Stimulated activated CD8-positive, alpha-beta memory T cell treated with anti-CD3 and anti-CD28 coated beads, Interleukin-2, amount 100 ng/mL, for 1 hour (primary cell): Measurements from ENCODE around the gene GRK2.
A peak's percentile ranks its signal among the peaks of the same experiment; 100 is the strongest.

Source experiments
- DNase-seq, 2 donors: peaks; one replicate each; pipeline ENCODE4 v3.0.0-alpha.2; 2020; ENCODE audit warnings: low read depth in 2 of 2

GRK2 gene

DNA sequence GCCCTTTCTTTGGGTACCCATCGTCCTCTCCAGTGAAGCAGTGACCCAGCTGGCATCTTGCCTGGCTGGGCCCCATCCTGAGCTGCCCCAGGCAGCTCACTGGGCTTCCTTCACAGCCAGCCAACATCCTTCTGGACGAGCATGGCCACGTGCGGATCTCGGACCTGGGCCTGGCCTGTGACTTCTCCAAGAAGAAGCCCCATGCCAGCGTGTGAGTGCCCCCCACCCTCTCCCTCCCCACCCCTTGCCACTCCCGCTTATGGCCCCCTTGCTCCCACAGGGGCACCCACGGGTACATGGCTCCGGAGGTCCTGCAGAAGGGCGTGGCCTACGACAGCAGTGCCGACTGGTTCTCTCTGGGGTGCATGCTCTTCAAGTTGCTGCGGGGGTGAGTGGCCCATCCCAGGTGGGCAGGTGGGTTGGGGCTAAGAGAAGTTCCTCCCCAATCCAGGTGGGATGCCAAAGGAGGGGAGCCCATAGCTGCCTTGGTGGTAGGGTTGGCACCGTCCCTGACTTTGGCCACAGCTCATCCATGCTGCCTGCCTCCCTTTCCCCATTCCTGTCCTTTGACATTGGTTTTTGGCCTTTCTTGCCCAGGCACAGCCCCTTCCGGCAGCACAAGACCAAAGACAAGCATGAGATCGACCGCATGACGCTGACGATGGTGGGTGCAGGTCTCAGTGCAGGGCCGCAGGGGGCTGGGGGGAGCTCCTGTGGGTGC is 16.0 kb downstream of the GRK2 start:
- DNase-seq: no peak

DNA sequence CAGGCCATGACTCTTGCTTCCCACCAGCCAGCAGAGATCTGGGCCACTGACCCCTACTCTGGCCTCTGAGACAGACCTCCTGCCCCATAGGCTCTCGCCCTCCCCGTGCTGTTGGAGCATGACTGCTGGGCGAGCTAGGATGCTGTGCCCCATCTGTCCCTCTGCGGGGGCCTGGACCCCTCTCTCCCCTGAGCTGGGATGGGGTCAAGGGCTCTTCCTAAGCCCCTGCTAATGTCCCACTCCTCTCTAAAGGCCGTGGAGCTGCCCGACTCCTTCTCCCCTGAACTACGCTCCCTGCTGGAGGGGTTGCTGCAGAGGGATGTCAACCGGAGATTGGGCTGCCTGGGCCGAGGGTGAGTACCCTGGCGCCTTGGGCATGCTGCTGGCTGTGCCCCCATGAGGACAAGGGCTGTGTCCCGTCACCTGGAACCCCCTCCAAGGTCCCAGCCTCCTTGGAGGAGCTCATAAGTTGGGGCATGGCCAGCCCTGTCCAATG is 16.7 kb downstream of the GRK2 start:
- no peak for DNase-seq

GRCh38 chr11:67283481-67283963 is 17.2 kb downstream of the GRK2 start:
- DNase-seq: no peak

DNA sequence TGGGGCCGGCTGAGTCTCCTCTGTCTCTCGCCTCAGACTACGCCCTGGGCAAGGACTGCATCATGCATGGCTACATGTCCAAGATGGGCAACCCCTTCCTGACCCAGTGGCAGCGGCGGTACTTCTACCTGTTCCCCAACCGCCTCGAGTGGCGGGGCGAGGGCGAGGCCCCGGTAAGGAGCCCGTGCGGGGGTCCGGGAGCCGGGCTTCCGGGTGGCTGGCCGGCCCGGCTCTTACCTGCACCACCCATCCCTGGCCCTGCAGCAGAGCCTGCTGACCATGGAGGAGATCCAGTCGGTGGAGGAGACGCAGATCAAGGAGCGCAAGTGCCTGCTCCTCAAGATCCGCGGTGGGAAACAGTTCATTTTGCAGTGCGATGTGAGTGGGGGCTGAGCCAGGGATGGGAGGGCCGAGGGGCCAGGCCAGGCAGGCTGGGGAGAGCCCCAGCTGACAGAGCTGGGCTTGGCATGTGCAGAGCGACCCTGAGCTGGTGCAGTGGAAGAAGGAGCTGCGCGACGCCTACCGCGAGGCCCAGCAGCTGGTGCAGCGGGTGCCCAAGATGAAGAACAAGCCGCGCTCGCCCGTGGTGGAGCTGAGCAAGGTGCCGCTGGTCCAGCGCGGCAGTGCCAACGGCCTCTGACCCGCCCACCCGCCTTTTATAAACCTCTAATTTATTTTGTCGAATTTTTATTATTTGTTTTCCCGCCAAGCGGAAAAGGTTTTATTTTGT is 18.7 kb downstream of the GRK2 start:
- no peak for DNase-seq

DNA sequence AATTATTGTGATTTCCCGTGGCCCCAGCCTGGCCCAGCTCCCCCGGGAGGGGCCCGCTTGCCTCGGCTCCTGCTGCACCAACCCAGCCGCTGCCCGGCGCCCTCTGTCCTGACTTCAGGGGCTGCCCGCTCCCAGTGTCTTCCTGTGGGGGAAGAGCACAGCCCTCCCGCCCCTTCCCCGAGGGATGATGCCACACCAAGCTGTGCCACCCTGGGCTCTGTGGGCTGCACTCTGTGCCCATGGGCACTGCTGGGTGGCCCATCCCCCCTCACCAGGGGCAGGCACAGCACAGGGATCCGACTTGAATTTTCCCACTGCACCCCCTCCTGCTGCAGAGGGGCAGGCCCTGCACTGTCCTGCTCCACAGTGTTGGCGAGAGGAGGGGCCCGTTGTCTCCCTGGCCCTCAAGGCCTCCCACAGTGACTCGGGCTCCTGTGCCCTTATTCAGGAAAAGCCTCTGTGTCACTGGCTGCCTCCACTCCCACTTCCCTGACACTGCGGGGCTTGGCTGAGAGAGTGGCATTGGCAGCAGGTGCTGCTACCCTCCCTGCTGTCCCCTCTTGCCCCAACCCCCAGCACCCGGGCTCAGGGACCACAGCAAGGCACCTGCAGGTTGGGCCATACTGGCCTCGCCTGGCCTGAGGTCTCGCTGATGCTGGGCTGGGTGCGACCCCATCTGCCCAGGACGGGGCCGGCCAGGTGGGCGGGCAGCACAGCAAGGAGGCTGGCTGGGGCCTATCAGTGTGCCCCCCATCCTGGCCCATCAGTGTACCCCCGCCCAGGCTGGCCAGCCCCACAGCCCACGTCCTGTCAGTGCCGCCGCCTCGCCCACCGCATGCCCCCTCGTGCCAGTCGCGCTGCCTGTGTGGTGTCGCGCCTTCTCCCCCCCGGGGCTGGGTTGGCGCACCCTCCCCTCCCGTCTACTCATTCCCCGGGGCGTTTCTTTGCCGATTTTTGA is 19.5 kb downstream of the GRK2 start:
- DNase-seq: no peak

- no peak for DNase-seq
Measured at GRCh38 chr11:67286621-67287333, 20.5 kb downstream of the GRK2 start.

DNA sequence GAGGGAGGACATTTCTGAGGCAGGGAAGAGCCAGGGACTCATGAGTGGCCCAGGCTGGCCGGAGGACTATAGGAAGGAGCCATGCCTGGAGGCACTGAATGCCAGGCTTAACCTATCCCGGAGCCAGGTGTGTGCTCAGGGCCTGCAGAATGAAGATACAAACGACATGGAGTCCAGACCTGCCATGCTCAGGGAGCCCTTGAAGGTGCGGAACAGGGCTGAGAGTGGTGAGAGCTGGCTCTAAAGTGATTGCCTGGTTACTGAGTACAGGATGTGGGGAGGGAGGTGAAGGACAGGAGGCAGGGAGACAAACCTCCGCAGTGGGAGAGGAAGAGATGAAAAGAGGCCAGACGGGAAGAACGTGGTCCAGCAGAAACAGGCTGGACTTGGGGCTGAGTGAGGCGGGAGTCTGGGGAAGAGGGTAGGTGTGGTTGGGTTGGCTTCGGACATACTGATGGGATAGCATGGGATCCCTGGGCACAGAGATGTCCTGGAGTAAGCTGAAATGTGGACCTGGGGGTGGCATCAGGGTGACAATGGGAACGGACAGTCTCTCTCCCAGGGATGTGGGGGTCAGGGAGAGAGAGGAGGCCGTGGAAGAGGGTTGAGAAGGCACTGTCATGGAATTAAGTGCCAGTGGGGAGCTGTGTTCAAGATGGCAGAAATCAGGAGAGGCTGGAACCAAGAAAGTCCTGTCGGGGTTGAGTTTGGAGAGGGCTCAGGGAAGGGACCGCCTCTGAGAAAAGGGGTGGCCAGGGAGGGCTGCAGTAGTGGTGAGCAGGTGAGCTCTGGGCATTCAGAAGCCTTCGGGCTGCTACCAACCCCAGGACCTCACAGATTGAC is 21.3 kb downstream of the GRK2 start:
- DNase-seq: no peak

GRCh38 chr11:67288198-67288451 is 21.9 kb downstream of the GRK2 start:
- DNase-seq: no peak

DNA sequence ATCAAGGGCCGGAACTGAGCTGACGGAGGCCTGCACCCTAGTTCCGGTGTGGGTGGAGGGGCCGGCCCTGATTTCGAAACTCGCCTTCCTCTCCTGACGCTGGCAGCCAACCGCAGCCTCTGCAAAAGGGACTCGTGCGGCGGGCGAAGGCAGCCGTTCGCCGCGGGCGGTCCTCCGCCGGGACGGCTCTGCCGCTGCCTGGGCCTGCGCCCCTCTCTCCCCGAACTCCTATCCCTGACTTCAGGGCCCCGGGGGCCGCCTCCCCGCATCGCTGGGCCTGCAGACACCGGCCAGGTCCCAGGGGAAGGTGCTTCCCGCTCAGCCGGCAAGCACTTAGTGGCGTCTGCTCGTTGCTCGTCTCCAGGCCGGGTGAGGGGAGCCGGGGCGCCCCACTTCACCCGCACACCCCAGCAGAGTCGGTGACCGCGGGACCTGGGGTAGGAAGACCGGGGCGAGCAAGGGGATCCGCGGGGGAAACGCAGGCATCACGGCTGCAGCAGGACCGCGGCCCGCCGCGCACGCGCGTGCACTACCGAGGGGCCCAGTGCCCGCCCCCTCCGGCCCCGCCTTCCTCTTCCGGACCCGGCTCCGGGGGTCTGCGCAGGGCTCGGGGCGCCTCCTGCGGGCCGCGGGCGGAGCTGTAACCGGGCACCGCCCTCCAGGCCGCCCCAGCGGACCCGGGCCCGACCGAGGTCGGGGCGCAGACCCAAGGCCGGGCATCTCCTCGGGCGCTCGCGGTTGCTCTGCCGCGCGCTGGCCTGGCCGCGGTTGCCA is 22.4 kb downstream of the GRK2 start:
- peak; percentile 75 to 82 for DNase-seq

DNA sequence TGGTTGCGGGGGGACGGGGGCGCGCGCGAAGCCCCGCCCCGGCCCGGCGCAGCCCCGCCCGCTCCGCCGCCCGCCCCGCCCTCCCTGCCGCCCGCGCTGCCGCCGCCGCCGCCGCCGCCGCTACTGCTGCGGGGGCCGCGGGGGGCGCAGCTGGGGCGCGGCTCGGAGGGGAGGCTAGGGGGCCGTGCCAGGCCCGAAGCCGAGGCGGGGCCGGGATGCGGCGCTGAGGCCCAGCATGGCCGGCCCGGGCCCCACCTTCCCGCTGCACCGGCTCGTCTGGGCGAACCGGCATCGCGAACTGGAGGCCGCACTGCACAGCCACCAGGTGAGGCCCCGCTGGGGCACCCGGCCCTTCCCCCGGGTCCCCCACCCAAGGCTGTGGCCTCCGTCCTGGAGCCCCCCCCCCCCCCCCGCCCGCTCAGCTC is 23.0 kb downstream of the GRK2 start, which contains the start of gene ANKRD13D:
Gene ANKRD13D (plus strand): TSS at position 78 of the 425 bp plus-strand sequence. CDS start 158 bp downstream, at position 236.
- DNase-seq: no peak

DNA sequence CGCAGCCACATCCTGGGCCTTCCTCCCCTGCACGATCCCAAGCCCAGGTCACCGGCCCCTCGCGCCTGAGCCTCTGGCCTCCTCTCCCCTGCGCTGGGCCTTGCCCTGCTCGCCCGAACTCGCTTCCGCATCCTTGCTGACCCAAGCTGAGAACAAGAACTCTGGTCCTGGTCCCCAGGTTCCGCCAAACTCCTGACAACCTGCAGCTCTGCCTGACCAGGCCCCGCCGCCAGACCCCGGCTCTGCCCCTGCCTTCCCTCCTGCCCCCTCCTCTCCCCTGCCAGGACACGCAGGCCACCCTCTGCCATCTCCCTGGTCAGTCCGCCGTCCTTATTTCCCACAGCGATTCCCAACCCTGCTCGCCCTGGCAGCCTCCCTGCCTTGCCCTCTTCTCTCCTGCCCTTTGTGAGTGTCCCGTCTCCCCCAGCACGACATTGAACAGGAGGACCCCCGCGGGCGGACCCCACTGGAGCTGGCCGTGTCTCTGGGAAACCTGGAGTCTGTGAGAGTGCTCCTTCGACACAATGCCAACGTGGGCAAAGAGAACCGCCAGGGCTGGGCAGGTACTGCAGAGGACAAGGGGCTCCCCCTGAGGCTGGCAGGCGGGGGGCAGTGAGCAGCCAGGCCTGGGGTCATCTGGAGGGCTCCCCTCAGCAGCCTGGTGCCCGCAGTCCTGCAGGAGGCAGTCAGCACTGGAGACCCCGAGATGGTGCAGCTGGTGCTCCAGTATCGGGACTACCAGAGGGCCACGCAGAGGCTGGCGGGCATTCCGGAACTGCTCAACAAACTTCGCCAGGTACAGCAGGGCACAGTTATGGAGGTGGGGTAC is 23.6 kb downstream of the GRK2 start:
- no peak for DNase-seq

DNA sequence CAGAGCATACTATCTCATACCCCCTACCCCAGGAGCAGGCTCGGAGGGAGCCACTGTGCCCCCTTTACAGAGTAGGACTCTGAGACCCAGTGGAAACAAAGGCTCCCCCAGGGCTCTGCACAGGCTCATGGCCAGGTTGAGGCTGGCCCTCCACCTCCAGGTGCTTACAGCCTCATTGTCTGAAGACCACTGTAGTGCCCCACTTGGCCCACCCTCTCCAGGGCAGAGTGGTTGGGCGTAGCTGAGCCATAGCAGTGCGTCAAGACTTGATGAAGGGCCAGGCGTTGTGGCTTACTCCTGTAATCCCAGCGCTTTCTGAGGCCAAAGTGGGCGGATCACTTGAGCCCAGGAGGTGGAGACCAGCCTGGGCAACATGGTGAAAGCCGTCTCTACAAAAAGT is 24.5 kb downstream of the GRK2 start:
- no peak for DNase-seq

DNA sequence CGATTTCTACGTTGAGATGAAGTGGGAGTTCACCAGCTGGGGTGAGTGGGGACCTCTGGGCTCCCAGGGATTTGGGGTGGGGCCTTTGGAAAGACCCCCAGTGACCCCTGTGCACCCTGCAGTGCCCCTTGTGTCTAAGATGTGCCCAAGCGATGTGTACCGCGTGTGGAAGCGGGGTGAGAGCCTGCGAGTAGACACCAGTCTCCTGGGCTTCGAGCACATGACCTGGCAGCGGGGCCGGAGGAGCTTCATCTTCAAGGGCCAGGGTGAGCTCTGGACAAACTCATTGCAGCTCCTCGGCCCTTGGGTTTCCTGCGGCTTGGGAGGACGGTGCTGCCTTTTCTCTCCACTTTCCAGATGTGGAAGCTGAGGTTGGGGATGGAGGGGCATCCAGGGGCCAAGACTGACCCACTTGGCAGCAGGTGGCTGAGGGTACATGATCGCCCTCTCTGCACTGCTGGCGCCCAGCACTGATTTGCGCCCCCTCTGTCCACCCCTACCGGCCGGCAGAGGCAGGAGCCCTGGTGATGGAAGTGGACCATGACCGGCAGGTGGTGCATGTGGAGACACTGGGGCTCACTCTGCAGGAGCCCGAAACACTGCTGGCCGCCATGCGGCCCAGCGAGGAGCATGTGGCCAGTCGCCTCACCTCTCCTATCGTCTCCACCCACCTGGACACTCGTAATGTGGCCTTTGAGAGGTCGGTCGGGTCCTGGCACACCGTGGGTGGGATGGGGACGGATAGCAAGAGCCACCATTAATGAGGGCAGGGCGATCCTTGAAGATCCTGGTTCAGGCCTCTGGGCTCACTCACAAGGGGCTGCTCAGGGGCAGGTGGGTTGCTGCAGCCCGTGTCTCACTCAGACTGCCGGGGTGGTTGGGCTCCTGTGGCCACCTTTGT is 25.5 kb downstream of the GRK2 start:
- no peak for DNase-seq

DNA sequence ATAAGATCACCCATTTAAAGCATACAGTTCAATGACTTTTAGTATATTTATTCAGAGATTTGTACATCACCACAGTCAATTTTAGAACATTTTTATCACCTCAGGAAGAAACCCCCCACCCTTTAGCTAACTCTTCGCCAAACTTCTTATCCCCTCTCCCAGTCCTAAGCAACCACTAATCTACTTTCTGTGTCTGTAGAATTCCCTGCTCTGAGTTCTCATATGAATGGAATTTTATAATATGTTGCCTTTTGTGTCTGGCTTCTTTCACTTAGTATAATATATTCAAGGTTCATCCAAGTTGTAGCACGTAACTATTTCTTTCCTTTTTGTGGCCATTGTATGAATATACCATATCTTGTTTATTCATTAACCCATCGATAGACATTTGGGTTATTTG is 26.4 kb downstream of the GRK2 start:
- no peak for DNase-seq

DNA sequence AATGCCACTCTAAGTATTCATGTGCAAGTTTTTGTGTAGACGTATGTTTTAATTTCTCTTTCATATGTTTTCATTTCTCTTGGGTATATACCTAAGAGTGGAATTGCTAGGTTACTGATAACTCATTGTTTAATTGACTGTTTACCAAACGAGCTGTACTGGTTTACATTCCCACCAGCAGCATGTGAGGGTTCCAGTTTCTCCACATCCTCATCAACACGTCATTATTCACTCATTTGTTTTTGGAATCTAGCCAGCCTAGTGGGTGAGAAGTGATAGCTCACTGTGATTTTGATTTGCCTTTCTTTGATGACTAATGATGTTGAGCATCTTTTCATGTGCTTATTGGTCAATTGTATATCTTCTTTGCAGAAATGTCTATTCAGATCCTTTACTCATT is 26.8 kb downstream of the GRK2 start:
- DNase-seq: no peak

DNA sequence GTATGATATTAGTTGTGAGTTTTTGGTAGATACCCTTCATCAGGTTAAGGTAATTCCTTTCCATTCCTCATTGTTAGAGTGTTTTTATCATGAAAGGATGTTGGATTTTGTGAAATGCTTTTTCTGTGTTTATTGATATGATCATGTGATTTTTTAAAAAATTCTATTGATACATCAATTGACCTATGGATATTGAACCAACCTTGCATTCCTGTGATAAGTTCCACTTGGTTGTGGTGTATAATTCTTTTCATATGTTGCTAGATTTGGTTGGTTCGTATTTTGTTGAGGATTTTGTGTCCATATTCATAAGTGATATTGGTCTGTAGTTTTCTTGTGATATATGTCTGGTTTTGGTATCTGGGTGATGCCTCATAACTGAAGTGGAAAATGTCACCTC is 29.6 kb downstream of the GRK2 start:
- no peak for DNase-seq

DNA sequence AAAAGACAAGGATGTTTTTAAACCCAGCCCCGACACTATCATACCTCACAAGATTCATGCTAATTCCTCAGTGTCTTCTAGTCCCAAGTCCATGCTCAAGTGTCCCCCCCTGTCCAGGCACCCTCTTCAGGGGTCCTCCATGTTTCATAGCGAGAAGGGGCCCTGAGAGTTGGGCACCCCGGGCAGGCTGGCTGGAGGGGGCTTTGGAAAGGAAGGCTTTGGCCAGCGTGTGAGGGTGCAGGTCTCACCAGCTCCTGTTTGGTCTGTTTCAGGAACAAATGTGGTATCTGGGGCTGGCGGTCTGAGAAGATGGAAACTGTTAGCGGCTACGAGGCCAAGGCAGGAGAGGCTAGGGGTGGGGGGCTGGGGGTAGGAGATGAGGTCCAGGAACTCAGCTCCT is 32.5 kb downstream of the GRK2 start:
- DNase-seq: no peak
